ENCODE results near the gene TCL1A.
"Not testable (repeated sequence)": the region's sequence is repeated elsewhere in the genome, so short reads cannot be mapped to it uniquely, and the experiment has no call there.

The TCL1A gene

DNA sequence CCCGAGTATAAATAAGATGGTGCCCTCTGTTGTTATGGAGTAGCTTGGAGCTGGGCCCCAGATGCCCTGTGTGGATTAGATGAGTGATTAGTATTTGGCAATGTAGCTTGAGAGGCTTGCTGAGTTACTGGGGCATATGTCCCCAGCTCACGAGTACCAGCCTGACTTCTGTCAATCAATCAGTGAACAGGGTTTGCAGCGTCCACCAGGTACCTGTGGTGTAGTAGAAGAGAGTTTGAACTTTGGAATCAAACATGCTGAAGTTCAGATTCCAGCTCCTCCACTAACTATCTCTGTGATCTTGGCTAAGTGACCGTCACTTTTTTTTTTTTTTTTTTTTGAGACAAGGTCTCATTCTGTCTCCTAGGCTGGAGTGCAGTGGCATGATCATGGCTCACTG lies 39.3 kb downstream of the TCL1A start:
- no peak for DNase-seq

GRCh38 chr14:95668235-95668772 lies 45.6 kb downstream of the TCL1A start:
- DNase-seq: no peak

- no peak for DNase-seq
Observed at GRCh38 chr14:95667249-95667693, 46.7 kb downstream of the TCL1A start.

DNA sequence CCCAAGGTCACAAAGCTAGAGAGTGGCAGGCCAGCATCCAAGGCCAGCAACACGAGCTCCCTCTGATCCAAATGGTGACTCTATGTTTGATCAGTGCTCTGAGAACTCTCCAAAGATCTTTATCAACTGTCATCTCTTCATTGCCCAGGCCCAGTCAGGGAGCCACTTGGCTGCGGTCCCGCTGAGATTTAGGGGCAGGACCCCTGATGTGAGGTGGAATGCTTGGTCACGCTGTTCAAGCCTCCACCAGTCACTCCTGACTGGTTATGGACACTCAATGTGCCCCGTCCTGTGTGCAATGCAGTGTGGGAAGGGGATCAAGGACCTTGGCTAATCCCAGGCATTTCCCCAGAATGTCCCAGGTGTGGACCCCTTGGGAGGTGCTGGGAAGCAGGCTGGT lies 47.5 kb downstream of the TCL1A start:
- DNase-seq: no peak

- not testable (repeated sequence) for DNase-seq
Observed at GRCh38 chr14:95665530-95665929, 48.4 kb downstream of the TCL1A start.

GRCh38 chr14:95664546-95664945 lies 49.4 kb downstream of the TCL1A start:
- no peak for DNase-seq

GRCh38 chr14:95664066-95664465 lies 49.9 kb downstream of the TCL1A start:
- DNase-seq: no peak

DNA sequence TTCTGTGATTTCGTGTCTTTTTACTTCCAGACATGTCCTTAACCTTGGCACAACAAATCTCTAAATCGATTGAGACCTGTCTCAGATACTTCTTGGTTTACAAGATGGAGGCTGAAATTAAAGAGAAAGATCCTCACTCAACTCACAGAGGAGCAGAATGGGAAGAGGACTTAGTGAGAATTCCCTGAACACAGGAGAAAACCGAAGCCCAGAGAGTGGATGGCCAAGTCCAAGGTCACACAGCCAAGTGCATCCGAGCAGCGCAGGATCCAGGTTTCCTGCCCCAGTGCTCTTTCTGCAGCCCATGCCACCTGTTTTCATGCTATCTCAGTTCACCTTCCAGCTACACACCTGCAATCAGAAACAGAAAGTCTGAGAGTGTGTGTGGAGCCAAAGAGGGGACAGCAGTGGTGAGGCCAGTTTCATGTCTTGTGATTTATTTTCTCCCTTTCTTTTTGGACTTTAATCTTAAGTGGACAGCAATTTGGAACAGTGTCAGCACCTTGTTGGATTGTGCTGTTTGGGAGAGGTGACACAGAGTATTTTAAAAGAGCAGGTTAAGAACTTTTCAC lies 50.6 kb downstream of the TCL1A start:
- DNase-seq: no peak

- no peak for DNase-seq
Observed at GRCh38 chr14:95662376-95663186, 51.3 kb downstream of the TCL1A start.

- DNase-seq: no peak
Observed at GRCh38 chr14:95660651-95661515, 53.0 kb downstream of the TCL1A start.

- DNase-seq: no peak
Observed at GRCh38 chr14:95659990-95660385, 53.9 kb downstream of the TCL1A start.
